ENCODE results near the gene FLVCR1.

FLVCR1 gene

GRCh38 chr1:212915245-212916091, 57.4 kb downstream of the FLVCR1 start:
- 0 out of 2 replicates have a peak, but pooled peaks have one; percentile 18 for TF ChIP-seq TAF1 (IDR thresholded peaks at IDR 0.05; ENCODE audit: borderline replicate concordance, insufficient read depth, low read length)
- no peak for TF ChIP-seq SIN3A (IDR thresholded peaks at IDR 0.05; ENCODE audit: borderline replicate concordance, insufficient read depth, low read length)
- no peak for TF ChIP-seq POLR2AphosphoS5 (IDR thresholded peaks at IDR 0.05; ENCODE audit: low read depth, low read length)
- TF ChIP-seq FOXP2 (optimal IDR thresholded peaks at IDR 0.05; ENCODE audit: borderline replicate concordance, extremely low read depth, extremely low read length, insufficient read depth), result no peak
- TF ChIP-seq REST (IDR thresholded peaks at IDR 0.05; ENCODE audit: insufficient read depth in 1 of 2, low read depth in 2 of 2, low read length in 2 of 2), result no peak

- TF ChIP-seq FOXP2 (optimal IDR thresholded peaks at IDR 0.05; ENCODE audit: borderline replicate concordance, extremely low read depth, extremely low read length, insufficient read depth) (no peak), REST (IDR thresholded peaks at IDR 0.05; ENCODE audit: insufficient read depth in 1 of 2, low read depth in 2 of 2, low read length in 2 of 2) (peak in 1 of 2 experiments; percentile 30; a peak in 1 of 4 replicates), TAF1 (IDR thresholded peaks at IDR 0.05; ENCODE audit: borderline replicate concordance, insufficient read depth, low read length) (peak; percentile 84; the same call in 1 of the 2 replicates), POLR2AphosphoS5 (IDR thresholded peaks at IDR 0.05; ENCODE audit: low read depth, low read length) (peak; percentile 69), SIN3A (IDR thresholded peaks at IDR 0.05; ENCODE audit: borderline replicate concordance, insufficient read depth, low read length) (peak; percentile 39; the same call in 1 of the 2 replicates)
Observed at GRCh38 chr1:212916481-212917133, 58.5 kb downstream of the FLVCR1 start.

- TF ChIP-seq TAF1 (IDR thresholded peaks at IDR 0.05; ENCODE audit: borderline replicate concordance, insufficient read depth, low read length) (0 out of 2 replicates have a peak, but pooled peaks have one; percentile 12), FOXP2 (optimal IDR thresholded peaks at IDR 0.05; ENCODE audit: borderline replicate concordance, extremely low read depth, extremely low read length, insufficient read depth) (no peak)
Observed at GRCh38 chr1:212917134-212917485, 59.0 kb downstream of the FLVCR1 start.

GRCh38 chr1:212917858-212918257, 59.8 kb downstream of the FLVCR1 start:
- TF ChIP-seq REST (IDR thresholded peaks at IDR 0.05; ENCODE audit: insufficient read depth in 1 of 2, low read depth in 2 of 2, low read length in 2 of 2) (no peak), POLR2AphosphoS5 (IDR thresholded peaks at IDR 0.05; ENCODE audit: low read depth, low read length) (no peak), SIN3A (IDR thresholded peaks at IDR 0.05; ENCODE audit: borderline replicate concordance, insufficient read depth, low read length) (no peak), FOXP2 (optimal IDR thresholded peaks at IDR 0.05; ENCODE audit: borderline replicate concordance, extremely low read depth, extremely low read length, insufficient read depth) (no peak), TAF1 (IDR thresholded peaks at IDR 0.05; ENCODE audit: borderline replicate concordance, insufficient read depth, low read length) (no peak)

- TF ChIP-seq REST (IDR thresholded peaks at IDR 0.05; ENCODE audit: insufficient read depth in 1 of 2, low read depth in 2 of 2, low read length in 2 of 2) (no peak), SIN3A (IDR thresholded peaks at IDR 0.05; ENCODE audit: borderline replicate concordance, insufficient read depth, low read length) (no peak), TAF1 (IDR thresholded peaks at IDR 0.05; ENCODE audit: borderline replicate concordance, insufficient read depth, low read length) (no peak), POLR2AphosphoS5 (IDR thresholded peaks at IDR 0.05; ENCODE audit: low read depth, low read length) (no peak), FOXP2 (optimal IDR thresholded peaks at IDR 0.05; ENCODE audit: borderline replicate concordance, extremely low read depth, extremely low read length, insufficient read depth) (no peak)
Observed at GRCh38 chr1:212918824-212919223, 60.7 kb downstream of the FLVCR1 start.
